GM19043 (cell line): ENCODE results near the gene ATRIP.

Experiments used
- ATAC-seq: cut with Tn5 transposase; IDR thresholded peaks from one replicate; pipeline ENCODE4 v1.9.1; 2021; ENCODE audit warnings: low read depth; ENCODE audit not compliant: unreplicated experiment

ATRIP gene

DNA sequence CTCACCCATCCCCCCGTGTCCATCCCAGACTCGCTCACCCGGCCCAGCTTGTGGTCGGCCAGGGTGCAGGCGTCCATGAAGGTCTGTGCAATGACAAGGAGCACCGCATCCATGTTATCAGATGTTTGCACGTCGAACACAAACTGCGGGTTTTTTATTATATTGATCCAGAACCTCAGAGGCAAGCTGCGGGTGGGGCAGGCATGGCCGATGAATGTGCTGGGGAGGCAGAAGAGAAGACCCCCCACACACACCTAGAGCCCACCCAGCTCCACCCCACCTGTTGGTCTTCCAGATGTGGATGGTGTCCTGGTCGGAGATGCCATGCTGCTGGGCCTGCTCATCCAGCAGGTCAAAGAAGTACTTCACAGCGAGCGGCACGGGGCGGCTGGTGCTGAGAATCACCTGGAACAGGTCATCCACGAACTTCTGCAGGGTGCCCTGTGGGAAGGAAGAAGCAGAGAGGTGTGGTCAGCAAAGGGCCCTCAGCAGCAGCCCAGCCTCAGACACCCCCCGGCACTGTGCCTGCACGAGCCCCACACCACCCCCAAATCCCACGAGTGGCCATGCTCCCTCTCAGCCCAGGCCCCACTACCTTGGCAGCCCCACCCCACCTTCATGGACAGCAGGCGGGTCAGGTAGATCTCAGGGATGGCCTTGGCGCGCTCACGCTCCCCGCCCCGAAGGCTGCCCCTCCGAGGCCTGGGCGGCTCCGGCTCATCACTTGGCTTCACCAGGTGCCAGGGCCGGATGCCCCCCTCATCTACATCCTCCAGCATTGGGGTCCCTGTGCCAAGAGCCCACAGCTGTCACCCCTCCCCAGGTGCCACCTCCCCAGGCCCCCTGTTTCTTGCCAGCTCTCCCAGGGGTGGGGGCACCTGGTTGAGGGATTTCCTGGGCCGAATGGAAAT lies 37.0 kb upstream of the ATRIP start:
- ATAC-seq, result no peak

- ATAC-seq, result no peak
Observed at GRCh38 chr3:48410205-48411040, 36.1 kb upstream of the ATRIP start.

GRCh38 chr3:48411041-48411588 lies 35.4 kb upstream of the ATRIP start:
- ATAC-seq, result no peak

GRCh38 chr3:48411606-48412374 lies 34.7 kb upstream of the ATRIP start:
- no peak for ATAC-seq

DNA sequence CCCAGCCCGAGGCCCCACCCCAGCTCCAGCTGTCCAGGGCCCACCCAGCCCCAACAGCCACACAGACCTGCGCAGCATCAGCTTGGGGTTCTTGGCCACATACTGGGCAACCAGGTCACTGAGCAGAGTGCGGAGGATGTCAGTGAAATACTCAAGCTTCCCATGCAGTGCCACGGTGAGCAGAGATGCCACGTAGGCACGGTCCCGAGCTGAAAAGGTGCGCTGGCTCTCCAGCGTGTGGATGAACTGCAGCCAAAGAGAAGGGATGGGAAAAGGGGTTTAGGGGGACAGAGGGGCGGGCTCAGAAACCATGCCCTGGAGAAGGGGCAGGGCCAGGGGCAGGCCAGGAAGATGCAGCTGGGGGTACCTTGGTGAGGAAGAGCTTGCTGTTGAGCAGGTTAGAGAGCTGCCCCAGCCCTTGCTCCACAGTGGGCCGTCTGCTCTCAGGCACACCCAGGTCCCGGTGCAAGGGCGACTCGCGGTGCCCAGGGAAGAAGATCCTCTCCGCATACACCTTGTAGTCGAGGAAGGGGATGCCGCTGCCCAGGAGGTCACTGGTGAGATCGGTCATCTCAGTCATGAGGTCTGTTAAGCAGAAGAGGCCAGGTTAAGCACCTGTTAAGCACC lies 34.0 kb upstream of the ATRIP start:
- ATAC-seq, result no peak

DNA sequence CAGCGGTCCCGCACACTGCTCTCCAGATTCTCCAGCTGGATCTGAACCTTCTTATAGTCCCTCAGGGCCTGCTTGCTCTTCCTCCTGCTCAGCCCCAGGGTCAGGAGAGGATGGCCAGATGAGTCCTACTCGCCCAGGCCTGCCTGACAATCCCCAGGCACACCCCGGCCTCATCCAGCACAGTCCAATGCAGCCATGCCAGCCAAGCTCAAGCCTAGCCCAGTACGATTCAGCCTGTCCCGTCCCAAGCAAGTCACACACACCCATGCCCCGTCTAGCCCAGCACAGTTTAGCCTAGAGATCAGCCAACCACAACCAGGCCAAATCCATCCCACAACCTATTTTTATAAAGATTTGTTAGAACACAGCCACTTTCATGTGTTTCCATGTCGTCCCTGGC lies 33.5 kb upstream of the ATRIP start:
- no peak for ATAC-seq

GRCh38 chr3:48413611-48414010 lies 32.9 kb upstream of the ATRIP start:
- ATAC-seq, result no peak

GRCh38 chr3:48414376-48415250 lies 31.9 kb upstream of the ATRIP start:
- ATAC-seq, result no peak

GRCh38 chr3:48415251-48415953 lies 31.1 kb upstream of the ATRIP start:
- no peak for ATAC-seq

DNA sequence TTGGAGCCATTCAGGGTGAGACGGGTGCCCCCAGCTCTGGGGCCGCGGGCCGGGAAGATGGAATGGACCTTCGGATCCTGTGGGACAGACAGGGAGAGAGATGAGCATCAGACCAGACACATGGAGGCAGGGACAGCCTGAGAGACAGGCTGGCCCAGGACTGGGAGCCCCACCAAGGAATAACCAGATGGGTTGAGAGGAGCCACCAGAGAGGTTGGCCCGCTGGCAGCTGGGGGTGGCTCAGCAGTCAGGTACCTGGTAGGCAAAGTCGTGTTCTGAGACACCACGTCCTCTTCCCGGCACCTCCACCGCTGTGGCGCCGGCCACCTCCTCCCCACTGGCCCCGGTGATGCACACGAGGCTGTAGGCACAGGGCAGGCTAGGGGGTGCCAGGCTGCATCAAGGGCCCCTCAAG lies 30.4 kb upstream of the ATRIP start:
- ATAC-seq, result no peak

DNA sequence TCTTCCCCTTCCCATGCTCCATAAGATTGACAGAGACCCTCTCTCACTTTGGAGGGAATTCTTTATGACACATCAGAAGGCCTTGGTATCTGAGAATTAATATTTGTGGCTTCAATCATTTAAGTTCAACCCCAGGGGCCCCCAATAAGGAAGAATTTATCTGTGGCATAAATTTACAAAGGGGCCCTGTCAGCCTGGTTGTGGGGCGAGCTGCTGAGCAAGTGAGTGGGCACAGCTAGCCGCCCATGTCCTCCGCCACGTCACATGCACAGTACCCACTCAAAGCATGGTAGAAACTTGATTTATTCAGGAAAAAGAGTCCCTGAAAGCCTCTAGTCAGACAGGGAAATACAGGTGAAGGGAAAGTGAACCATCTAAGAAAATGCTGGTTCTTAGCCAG lies 30.0 kb upstream of the ATRIP start:
- ATAC-seq, result no peak

- ATAC-seq, result no peak
Observed at GRCh38 chr3:48417529-48418108, 28.9 kb upstream of the ATRIP start.

DNA sequence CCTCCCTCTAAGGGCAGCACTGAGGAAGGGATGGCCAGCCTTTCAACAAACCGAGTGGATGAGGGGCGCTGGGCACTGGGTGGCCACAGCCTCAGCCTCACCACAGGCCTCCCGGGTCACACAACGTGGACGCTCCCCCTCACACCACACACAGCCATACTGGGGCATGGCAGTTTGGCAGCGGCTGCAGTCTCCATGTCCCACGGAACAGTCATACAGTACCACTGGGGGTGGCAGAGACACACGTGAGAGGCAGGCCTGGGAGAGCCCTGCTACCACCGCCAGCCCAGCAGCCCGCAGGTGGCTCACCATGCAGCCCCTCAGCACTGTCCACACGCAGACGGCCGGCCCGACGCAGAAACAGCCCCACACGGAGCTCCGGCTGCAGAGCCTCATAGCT lies 28.4 kb upstream of the ATRIP start:
- no peak for ATAC-seq

DNA sequence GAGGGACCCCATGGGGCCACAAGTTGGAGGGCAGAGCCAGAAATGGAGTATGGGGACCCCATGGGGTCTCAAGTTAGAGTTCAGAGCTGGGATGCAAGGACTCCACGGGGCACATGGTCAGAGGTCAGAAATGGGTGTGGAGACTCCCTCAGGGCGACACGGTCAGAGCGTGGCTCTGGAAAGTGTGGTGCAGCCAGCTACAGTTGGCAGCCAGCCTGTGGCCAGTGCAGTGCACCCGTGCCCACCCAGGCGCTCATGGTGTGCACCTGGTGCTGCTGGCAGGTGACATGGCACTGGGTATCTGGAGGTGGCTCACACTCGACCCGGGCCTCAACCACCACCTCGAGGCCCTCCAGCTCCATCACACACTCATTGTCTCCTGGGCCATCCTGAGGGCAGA lies 27.9 kb upstream of the ATRIP start:
- no peak for ATAC-seq

DNA sequence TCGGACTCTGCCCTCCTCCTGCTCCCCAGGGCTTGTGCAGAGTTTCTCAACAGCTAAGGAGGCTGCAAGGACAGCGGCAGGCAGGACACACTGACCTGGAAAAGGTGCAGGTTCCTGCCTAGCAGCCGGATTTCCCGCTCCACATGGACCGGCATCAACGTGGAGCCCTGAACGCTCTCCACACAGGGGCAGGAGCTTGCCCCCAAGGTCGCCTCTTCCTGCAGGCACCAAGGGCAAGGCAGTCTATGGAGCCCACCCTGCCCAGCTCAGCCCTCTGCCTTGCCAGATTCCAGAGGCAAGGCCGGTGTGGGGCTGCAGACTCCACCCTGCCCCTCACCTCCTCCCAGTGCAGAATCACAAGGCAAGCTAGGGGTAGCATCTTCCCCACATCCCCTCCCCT lies 27.4 kb upstream of the ATRIP start:
- no peak for ATAC-seq

- ATAC-seq, result no peak
Observed at GRCh38 chr3:48419597-48419996, 26.9 kb upstream of the ATRIP start.

DNA sequence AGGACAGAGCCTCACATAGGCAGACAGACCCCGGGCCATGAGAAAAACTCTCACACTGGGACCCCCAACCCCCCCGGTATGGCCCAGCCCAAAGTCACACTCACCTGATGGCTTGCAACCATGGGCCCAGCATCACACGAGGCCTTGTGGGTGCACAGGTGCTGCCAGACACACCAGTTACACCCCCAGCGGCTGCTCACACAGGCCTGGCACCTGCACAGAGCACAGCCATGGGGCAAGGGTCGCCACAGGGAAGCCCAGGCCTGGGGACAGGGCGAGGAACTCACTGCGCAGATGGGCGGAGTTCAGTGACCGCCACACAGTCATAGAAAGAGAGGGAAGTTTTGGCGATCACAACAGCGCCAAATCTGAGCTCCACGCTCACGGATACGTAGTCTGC lies 26.0 kb upstream of the ATRIP start:
- ATAC-seq, result no peak

DNA sequence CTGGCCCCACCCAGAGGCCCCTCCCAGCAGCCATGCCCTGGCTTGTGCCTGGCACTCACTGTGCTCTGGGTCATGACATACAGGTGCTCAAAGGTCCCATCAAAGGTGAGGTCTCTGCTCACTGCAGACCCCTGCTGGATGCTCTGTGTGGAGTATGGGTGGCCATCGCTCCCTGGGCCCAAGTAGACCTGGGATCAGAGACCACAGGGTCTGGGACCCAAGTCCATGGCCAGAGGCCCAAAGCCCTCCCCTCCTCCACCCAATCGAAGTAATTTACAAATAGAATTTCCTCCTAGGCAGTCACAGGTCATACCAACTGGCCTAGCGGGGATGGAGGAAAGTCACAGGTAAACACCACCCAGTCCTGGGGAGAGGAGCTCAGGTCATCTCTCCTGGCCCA lies 24.3 kb upstream of the ATRIP start:
- no peak for ATAC-seq
